ENCODE data around the gene TTC3.

TTC3 gene

DNA sequence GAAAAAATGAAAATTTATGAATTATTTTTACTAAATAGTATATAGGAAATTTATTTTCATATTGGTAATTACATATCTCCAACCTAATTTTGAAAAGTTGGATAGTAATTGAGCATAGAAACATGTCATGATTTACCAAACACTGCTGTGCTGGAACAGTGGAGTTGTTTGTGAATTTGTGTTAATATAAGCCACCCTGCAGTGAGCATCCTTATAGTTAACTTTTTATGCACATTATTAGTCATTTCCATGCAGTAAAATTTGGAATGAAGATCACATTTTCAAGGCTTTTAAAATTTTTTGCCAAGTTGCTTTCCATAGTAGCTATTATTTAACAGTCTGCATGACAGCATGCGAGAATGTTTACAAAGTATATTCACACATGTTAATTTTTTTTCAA lies 115.8 kb downstream of the TTC3 start:
- H3K27me3 ChIP-seq (ENCODE audit: insufficient read depth, poor library complexity, severe bottlenecking): no peaks in the 10 kb centered on the region
- no peak overlapping the region for H3K4me3 ChIP-seq (ENCODE audit: severe bottlenecking)
- no peaks in the 10 kb centered on the region for H3K9me3 ChIP-seq (ENCODE audit: severe bottlenecking)
- H3K4me1 ChIP-seq (ENCODE audit: insufficient read depth, poor library complexity, severe bottlenecking): no peaks in the 10 kb centered on the region
- no peak for ATAC-seq (ENCODE audit: low read depth)
- H3K36me3 ChIP-seq (ENCODE audit: low read depth): peaks cover 83% of the 10 kb centered on the region
- no peak overlapping the region for H3K27ac ChIP-seq (ENCODE audit: poor library complexity, severe bottlenecking)
- TF ChIP-seq, protein P1, sequence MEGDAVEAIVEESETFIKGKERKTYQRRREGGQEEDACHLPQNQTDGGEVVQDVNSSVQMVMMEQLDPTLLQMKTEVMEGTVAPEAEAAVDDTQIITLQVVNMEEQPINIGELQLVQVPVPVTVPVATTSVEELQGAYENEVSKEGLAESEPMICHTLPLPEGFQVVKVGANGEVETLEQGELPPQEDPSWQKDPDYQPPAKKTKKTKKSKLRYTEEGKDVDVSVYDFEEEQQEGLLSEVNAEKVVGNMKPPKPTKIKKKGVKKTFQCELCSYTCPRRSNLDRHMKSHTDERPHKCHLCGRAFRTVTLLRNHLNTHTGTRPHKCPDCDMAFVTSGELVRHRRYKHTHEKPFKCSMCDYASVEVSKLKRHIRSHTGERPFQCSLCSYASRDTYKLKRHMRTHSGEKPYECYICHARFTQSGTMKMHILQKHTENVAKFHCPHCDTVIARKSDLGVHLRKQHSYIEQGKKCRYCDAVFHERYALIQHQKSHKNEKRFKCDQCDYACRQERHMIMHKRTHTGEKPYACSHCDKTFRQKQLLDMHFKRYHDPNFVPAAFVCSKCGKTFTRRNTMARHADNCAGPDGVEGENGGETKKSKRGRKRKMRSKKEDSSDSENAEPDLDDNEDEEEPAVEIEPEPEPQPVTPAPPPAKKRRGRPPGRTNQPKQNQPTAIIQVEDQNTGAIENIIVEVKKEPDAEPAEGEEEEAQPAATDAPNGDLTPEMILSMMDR (IDR thresholded peaks at IDR 0.05; ENCODE audit: poor library complexity, severe bottlenecking): no peak
- DNase-seq (ENCODE audit: low spot score): no peak

DNA sequence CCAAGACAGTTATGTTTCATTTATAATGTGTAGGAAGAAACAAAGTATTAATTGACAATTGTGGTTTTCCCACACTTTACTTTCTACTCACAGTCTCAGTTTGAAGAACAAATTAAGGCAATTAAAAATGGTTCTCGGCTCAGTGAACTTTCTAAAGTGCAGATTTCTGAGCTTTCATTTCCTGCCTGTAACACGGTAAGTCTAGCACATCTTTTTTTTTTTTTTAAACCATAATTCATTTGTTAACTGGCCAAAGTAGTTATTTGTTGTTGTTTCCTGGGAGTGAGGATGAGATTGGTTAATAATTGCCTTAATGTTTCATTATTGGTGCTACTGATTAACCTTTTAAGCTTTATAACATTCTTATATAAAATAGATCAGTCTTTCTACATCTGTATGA lies 119.0 kb downstream of the TTC3 start:
- no peaks in the 10 kb centered on the region for H3K27me3 ChIP-seq (ENCODE audit: insufficient read depth, poor library complexity, severe bottlenecking)
- H3K4me3 ChIP-seq (ENCODE audit: severe bottlenecking): no peak overlapping the region
- TF ChIP-seq, protein P1 (IDR thresholded peaks at IDR 0.05; ENCODE audit: poor library complexity, severe bottlenecking): no peak
- ATAC-seq (ENCODE audit: low read depth) (no peak), DNase-seq (ENCODE audit: low spot score) (no peak)
- H3K27ac ChIP-seq (ENCODE audit: poor library complexity, severe bottlenecking): no peak overlapping the region
- no peaks in the 10 kb centered on the region for H3K9me3 ChIP-seq (ENCODE audit: severe bottlenecking)
- no peaks in the 10 kb centered on the region for H3K4me1 ChIP-seq (ENCODE audit: insufficient read depth, poor library complexity, severe bottlenecking)
- peaks cover 80% of the 10 kb centered on the region for H3K36me3 ChIP-seq (ENCODE audit: low read depth)

DNA sequence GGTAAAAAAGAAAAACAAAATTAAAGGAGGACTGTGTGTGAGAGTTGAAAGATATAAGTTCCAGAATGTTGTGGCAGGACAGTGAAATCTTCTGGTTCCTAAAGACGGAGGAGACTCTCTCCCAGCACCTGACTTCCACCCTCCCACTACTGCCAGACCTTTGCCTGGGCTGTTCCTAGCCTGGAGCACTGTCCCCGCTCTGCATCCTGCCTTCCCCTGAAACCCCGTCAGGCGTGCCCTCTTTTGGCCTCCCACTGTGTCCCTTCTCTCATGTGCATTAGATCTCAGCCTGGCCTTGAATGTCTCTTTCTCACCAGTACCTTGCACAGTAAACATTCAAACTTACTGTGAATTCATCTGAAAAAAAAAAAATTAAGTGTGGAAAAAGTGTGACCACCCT lies 120.0 kb downstream of the TTC3 start:
- ATAC-seq (ENCODE audit: low read depth): no peak
- Histone ChIP-seq H3K4me3 (ENCODE audit: severe bottlenecking) (no peak overlapping the region), H3K9me3 (ENCODE audit: severe bottlenecking) (no peaks in the 10 kb centered on the region), H3K4me1 (ENCODE audit: insufficient read depth, poor library complexity, severe bottlenecking) (no peaks in the 10 kb centered on the region), H3K36me3 (ENCODE audit: low read depth) (peaks cover 78% of the 10 kb centered on the region), H3K27me3 (ENCODE audit: insufficient read depth, poor library complexity, severe bottlenecking) (no peaks in the 10 kb centered on the region), H3K27ac (ENCODE audit: poor library complexity, severe bottlenecking) (no peak overlapping the region)
- no peak for DNase-seq (ENCODE audit: low spot score)
- TF ChIP-seq, protein P1 (IDR thresholded peaks at IDR 0.05; ENCODE audit: poor library complexity, severe bottlenecking): no peak

DNA sequence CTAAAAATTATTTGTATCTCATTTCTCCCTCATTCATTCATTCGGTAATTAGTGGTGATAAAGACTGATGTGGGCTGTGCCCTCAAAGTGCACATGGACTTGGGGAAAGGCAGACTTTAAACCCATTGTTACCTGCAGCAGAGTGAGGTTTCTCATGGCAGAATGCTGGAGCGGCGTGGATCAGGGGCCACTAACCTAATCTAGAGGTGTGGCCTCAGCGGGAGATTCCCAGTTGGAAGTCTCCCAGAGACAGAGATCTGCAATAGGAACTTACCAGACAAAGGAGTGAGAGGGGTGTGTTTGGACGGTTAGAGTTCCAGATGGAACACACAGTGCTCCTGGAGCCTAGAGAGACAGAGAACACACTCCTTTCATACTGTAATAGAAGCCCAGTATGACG lies 120.6 kb downstream of the TTC3 start:
- no peak for ATAC-seq (ENCODE audit: low read depth)
- no peak for DNase-seq (ENCODE audit: low spot score)
- H3K4me1 ChIP-seq (ENCODE audit: insufficient read depth, poor library complexity, severe bottlenecking): peaks cover 4% of the 10 kb centered on the region
- peaks cover 78% of the 10 kb centered on the region for H3K36me3 ChIP-seq (ENCODE audit: low read depth)
- no peak overlapping the region for H3K27ac ChIP-seq (ENCODE audit: poor library complexity, severe bottlenecking)
- TF ChIP-seq, protein P1 (IDR thresholded peaks at IDR 0.05; ENCODE audit: poor library complexity, severe bottlenecking): no peak
- no peaks in the 10 kb centered on the region for H3K27me3 ChIP-seq (ENCODE audit: insufficient read depth, poor library complexity, severe bottlenecking)
- no peak overlapping the region for H3K4me3 ChIP-seq (ENCODE audit: severe bottlenecking)
- H3K9me3 ChIP-seq (ENCODE audit: severe bottlenecking): no peaks in the 10 kb centered on the region

DNA sequence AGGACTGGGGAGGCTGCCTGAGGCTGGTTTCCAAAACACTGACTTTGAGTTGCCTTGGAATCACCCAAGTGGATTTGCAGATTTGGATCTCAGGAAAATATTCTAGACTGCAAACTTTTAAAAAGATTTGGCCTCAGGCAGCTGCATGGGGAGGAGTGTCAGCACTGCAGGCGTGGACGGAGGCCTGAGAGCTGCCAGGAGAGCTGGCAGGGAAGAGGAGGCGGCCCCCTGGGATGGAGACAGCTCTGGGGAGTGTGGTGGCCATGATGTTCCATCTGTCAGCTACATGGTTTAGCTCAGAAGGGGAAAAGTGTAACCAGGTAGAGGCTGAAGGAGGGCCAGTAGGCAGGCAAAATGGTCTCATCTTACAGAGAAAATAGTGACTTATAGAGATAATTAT lies 122.0 kb downstream of the TTC3 start:
- Histone ChIP-seq H3K36me3 (ENCODE audit: low read depth) (peaks cover 73% of the 10 kb centered on the region), H3K27me3 (ENCODE audit: insufficient read depth, poor library complexity, severe bottlenecking) (no peaks in the 10 kb centered on the region), H3K4me1 (ENCODE audit: insufficient read depth, poor library complexity, severe bottlenecking) (peaks cover 16% of the 10 kb centered on the region), H3K9me3 (ENCODE audit: severe bottlenecking) (no peaks in the 10 kb centered on the region), H3K27ac (ENCODE audit: poor library complexity, severe bottlenecking) (no peak overlapping the region), H3K4me3 (ENCODE audit: severe bottlenecking) (no peak overlapping the region)
- ATAC-seq (ENCODE audit: low read depth) (no peak), DNase-seq (ENCODE audit: low spot score) (no peak)
- TF ChIP-seq, protein P1 (IDR thresholded peaks at IDR 0.05; ENCODE audit: poor library complexity, severe bottlenecking): no peak

All from RWPE2 (cell line).